Fibroblast of skin of right biceps (primary cell): Measurements from ENCODE around the gene SNX19.

ENCODE experiments used
- DNase-seq: peaks from one replicate; pipeline ENCODE4 v3.0.0-alpha.2; 2013

SNX19 gene

DNA sequence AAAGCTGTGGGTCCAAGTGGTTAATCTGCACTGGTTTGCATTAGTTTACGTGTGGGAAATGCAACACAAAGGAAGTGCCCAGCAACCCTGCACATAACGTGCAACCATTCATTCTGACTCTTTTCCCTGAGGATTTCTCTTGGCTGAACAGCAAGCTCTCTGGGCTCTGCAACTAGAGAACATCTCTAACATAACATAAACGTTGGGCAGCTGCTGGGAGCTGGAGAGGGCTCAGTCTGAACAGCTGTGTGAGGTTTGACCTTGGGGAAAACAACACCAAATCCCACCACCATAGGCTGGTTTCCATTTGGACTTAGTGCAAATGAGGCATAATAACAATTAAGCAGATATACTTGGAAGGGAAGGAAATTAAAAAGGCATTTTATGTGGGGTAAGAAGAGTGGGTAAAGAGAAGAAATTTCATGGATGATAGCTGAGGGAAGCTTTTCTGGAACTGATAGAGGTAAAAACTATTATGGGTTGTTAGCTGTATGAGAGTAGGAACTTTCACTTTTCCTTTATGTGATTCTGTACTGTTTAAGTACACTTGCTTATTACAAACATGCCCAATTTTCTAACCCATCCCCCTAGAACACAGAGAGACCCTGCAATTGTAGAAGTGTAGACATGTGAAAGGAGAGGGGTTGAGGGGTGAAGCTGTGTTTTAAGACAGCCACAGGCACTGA is 76.2 kb downstream of the SNX19 start:
- peak; percentile 71 for DNase-seq

DNA sequence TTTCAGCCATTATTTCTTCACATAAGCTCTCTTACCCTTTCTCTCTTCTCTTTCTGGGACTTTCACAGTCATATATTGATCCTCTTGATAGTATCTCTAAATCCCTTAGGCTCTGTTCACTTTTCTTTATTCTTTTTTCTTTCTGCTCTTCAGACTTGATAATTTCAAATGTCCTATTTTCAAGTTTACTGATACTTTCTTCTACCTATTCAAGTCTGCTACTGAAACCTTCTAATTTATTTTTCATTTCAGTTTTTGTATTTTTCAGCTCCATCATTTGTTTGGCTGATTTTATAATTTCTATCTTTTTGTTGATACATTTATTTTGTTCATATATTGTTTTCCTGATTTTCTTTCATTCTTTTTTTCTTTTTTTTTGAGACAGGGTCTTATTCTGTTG is 79.1 kb downstream of the SNX19 start:
- DNase-seq = no peak

DNA sequence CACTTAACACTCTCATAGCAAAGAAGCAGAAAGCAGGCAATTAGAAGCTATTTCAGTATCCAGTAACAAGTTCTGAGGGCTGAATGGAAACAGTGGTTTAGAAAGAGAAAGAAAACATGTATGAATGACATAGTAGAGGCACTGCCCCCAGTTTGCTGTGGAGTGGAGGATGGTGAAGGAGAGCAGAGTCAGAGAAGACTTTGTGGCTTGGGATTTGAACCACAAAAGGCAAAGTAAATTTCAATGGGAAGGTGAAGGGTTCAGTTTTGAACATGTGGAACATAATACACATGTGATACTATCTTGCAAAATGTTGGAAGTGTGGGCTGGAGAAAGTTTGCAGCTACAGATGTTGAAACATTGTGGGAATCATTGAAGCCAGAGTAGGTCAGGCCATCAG is 81.4 kb downstream of the SNX19 start:
- DNase-seq = no peak

DNA sequence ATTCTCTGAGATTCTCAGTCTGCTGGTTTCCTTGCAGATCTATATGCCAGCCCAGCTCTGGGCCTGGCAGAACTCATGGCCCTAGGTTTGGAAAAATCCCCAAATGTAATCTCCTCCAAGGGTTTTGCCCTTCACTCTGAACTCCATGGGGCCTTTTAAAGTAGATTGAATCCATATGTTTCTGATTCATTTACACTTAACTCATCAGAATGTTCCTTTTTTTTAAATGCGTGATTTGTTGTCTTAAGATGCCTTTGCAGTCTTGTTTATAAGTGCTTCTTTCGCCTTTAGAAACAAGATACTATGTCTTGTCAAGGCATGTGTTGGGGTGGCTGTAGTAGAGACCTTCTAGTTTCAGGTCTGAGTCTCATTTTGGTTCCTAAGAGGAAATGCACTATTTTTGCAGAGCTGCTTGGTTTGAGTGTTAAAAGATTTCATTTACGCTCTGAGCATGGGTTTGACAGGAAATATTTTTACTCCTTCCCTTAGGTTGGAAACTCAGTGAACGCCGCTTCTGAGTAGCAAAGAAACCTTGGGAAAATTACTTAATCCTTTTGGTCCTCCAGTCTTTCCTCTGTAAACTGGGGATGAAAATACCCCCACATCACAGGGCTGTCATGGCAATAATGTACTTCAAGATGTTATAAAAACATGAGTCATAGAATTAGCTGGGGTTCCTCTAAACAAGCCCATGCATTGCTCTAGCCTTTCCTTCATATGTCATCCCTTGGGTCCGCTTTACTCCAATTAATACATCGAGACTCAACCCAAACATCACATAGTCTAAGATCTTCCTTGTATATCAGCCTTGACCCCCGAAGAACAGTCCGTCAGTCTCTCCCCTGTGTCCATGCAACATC is 83.5 kb downstream of the SNX19 start:
- peak; percentile 78 for DNase-seq

DNA sequence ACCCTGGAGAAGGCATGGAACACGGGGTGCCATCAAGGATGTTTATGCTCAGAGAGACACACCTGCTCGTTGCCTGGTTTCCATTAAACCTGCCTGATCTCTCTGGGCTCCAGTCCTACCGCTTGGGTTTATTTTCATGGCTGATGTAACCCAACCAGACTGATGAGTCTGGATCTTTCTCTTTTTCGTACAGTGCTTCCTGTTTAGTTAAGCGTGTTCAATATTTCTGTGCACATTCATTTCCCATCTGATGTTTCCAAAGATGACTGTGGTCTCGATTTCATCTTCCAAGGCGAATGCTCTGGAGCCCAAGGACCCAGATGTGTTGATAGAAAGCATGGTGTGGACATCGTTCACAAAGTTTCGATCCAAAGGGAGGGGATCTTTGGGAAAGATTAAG is 84.3 kb downstream of the SNX19 start:
- DNase-seq = peak; percentile 59

DNA sequence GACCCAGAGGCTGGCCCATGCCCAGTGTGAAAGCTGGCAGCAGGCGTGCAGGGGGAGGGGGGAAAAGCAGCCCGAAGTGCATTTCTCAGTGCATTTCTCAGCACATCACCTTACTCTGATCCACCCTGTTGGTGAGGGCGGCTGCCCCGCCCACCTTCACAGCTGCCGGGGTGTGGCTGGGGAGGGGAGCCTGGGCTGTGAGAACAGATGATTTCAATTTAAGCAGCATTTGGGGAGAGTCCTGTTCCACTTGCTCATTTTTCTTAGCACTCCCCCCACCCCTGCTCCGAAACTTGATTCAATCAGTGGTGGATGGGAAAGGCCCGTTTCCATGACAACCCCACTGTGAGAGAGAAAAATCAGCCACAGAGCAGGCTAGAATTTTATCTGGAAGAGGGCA is 84.8 kb downstream of the SNX19 start:
- peak; percentile 73 for DNase-seq

DNA sequence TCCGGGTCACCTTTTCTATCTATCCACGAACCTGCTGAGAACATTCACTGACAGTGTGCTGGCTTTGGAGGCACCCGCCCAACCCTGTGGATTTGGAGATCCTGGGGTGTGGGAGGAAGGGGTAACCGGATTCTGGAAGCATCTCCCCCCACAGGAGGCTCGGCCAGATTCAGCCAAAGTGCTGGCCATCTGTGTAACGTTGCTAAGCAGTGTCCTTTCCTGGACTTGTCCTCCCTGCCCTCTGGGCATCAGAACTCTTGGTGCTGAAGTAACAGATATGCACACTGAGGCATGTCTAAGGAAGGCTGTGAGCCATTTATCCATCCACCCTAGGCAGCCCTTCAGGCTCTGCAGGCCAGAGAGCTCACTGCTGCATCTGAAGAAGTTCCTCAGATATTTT is 85.7 kb downstream of the SNX19 start:
- DNase-seq = no peak

DNA sequence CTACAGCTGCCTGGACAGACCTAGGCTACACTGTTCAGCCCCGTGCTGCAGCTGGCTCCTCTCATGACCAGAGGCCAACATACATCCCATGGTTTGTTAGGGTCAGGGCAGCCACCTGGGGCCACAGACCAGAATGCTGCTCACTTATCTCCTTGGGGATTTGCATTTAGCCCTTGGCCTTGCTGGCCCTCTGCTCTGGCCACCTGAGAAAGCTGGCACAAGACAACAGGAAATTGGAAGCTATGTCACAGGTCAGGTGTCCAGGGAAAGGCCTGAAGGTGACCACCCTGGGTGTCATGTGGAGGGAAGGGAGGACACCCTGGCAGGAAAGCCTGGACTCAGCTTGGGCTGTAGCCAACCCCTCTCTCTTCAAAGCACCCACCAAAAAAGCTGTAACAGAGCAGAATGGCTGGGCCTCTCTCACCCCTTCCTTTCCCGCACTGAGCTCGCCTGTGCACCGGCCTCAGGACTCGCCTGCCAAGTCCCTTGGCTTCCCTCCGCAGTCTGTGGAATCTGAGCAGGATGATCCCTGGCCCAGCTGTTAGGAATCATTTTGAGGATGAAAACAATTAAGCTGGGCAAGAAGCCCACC is 86.3 kb downstream of the SNX19 start:
- peak; percentile 19 for DNase-seq

DNA sequence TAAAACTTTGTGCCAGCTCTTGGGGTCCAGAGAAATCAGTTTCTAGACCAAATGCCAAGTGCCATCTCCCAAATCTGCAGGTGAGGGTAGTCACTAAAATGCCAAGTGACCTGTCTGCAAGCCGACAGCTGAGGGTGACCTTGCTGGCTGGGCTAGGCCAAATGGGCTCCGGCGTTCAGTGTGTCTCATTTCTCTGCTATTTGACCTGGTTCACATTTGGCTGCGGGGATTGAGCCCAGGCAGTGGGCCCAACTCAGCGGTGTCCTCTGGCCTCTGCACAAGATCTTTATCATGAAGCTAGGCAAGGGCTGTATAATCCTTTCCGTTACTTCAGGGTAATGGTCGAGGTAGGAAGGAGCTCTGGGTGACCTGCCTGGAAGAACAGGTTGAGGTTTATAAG is 87.5 kb downstream of the SNX19 start:
- no peak for DNase-seq

DNA sequence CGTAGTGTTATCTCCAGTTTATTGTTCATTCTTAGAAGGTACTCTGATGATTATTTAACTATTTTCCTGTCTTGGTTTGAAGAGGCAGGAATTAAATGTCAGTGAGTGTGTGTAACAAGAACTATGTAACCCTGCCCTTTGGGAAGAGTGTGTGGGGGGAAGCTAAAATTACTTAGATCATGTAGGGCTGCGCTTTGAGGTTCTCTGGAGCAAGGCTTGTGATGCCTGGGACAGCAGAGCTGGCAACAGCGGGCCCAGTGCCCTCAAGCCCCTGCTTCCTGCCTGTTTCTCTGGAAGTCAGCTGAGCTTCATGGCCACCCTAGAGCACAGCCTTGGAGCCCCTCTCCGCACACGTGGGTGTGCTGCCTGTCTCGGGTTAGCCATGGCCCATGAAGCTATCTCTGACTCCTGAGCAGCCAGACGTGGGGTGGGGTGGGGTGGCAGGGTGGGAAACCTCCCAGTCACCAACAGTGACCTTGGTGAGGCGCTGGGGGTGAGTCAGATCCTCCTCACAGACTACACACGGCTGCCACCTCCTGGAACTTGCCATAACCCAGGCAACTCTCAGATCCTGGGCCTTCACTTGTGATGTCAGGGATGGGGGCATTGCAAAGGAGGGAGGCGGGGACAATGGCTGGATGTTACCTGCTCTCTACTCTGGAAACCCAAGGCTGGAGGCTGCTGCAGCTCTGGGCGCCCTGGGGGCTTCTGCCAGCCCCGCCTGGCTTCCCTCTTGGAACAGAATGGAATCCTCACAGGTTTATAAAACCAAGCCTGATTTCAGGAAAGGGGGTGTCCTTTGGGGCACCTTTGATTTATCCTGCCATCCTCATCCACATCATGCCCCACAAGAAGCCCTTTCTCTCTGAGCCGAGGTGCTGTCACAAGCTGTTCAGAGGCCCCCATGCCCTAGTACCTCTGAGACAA is 88.6 kb downstream of the SNX19 start:
- peak; percentile 89 for DNase-seq

DNA sequence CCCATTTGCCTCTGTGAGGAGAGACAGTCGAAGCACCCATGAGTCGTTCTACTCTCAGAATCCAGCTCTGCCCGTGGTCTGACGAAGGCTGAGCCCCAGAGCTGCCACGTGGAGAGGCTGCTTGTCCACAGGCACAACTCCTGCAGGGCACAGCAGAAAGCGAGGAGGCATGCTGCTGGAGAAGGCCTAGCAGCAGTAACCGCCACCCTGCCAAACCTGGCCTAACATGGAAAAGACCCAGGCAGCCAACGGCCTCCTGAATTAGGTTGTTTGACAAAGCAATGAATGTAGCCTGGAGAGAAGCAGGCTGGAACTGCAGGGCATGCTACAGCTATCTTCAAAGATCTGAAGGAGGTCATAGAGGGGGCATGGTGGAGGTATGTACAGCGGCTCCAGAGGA is 89.7 kb downstream of the SNX19 start:
- DNase-seq = no peak

DNA sequence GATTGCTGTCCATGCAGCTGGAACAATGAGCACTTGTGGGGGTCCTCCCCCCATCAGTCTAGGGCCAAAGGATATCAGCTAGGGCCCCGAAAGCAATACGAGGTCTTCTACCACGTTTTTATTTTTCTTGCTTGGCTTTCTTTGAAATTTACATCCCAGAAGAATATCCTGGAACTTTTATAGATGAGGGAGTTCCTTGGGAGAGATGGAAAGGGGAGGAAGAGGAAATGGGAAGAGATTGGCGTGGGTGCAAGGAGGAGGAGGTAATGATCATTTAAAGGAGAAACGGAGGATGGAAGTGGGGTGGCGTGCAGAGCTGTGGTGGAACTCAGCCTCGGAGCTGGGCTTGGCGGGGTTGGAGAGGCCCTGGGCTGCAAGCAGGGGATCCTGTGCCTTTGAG is 90.3 kb downstream of the SNX19 start:
- no peak for DNase-seq

DNA sequence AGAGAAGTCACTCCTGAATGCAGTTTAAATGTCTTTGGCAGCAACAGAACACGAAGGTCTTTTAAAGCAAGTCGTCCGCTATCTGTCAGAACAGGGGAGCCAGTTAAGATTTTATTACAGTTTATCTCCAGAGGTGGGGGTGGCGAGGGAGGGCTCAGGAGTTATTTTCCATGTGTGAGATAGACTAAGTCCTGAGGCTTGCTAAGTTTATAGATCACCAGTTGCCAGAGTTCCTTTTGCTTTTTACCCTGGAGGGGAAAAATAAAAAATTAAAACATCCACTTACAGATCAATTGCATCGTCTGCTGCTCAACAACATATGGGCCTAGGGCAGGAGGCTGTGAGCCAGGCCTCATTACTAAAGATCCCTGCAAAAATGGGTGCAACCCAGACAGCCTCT is 90.7 kb downstream of the SNX19 start:
- no peak for DNase-seq
